SK-N-SH (cell line): ENCODE results near the gene LPP. TPM values are rescaled to one million over a fixed set of nuclear protein-coding genes. Genes with fewer than 3 reads are reported as not detected.

Experiments
- CTCF ChIA-PET: fragments of 300-600, 350-600 bp; formaldehyde crosslinking; extraction: SDS; loops from one replicate; lab custom pipeline; 2021; lab: Yijun Ruan, JAX
- POLR2A ChIA-PET: fragments of 350-600 bp; sonication (Branson Sonifier 250); formaldehyde crosslinking; extraction: SDS; loops from one replicate; lab custom pipeline; 2020; ENCODE audit warnings: antibody characterized with exemption, inconsistent platforms; lab: Yijun Ruan, JAX
- DNase-seq: peaks from one replicate; pipeline ENCODE4 v3.0.0; 2012
- H2AFZ ChIP-seq: fragments of 200-600 bp; sonication (generic); 2 replicates; pipeline ENCODE4 v1.8.1; 2016; ENCODE audit warnings: antibody characterized with exemption, mild to moderate bottlenecking, low read depth
- H3F3A ChIP-seq: fragments of 200-600 bp; sonication (generic); replicated peaks from 2 replicates; pipeline ENCODE3; 2016; ENCODE audit warnings: antibody characterized with exemption, mild to moderate bottlenecking; ENCODE audit not compliant: insufficient read depth
- H3K27ac ChIP-seq, 2 experiments: fragments of 200-500 bp in 1 of 2; fragments of 200-600 bp in 1 of 2; sonication (Bioruptor generic) in 1 of 2; sonication (generic), shearing (Covaris generic) in 1 of 2; 2 replicates each; pipeline versions ENCODE4 v1.5.1 to v1.6.1; 2014 to 2016; ENCODE audit warnings: low read depth in 2 of 2, inconsistent platforms in 1 of 2, low read length in 1 of 2, mild to moderate bottlenecking in 1 of 2, mixed read lengths in 1 of 2
- H3K27me3 ChIP-seq: fragments of 200-600 bp; sonication (generic), shearing (Covaris generic); 2 replicates; pipeline ENCODE4 v1.6.1; 2016; ENCODE audit warnings: mixed run types; ENCODE audit not compliant: insufficient read depth
- H3K36me3 ChIP-seq, 2 experiments: fragments of 200-500 bp in 1 of 2; fragments of 200-600 bp in 1 of 2; sonication (Bioruptor generic) in 1 of 2; sonication (generic) in 1 of 2; replicated peaks in 1 of 2; 2 replicates each; pipeline versions ENCODE3 to v1.5.1; 2014 to 2016; ENCODE audit warnings: low read length in 1 of 2, mild to moderate bottlenecking in 1 of 2; ENCODE audit not compliant: insufficient read depth in 2 of 2, control insufficient read depth in 1 of 2
- H3K4me1 ChIP-seq, 2 experiments: fragments of 200-500 bp in 1 of 2; fragments of 200-600 bp in 1 of 2; sonication (Bioruptor generic) in 1 of 2; sonication (generic), shearing (Covaris generic) in 1 of 2; 2 replicates each; pipeline versions ENCODE4 v1.5.1 to v1.6.1; 2014 to 2016; ENCODE audit warnings: low read depth in 1 of 2, low read length in 1 of 2, mixed run types in 1 of 2; ENCODE audit not compliant: insufficient read depth in 2 of 2, control insufficient read depth in 1 of 2
- H3K4me2 ChIP-seq: fragments of 200-600 bp; sonication (generic), shearing (Covaris generic); 2 replicates; pipeline ENCODE4 v1.6.1; 2017; ENCODE audit warnings: mixed run types
- H3K4me3 ChIP-seq, 2 experiments: fragments of 200-500 bp in 1 of 2; fragments of 200-600 bp in 1 of 2; sonication (Bioruptor generic) in 1 of 2; sonication (generic), shearing (Covaris generic) in 1 of 2; 2 replicates each; pipeline versions ENCODE4 v1.5.1 to v1.8.1; 2014 to 2016; ENCODE audit warnings: low read depth in 2 of 2, inconsistent platforms in 1 of 2, low read length in 1 of 2, mild to moderate bottlenecking in 1 of 2, mixed read lengths in 1 of 2, moderate library complexity in 1 of 2
- H3K79me2 ChIP-seq: fragments of 200-600 bp; sonication (generic); 2 replicates; pipeline ENCODE4 v1.8.1; 2017; ENCODE audit warnings: mild to moderate bottlenecking; ENCODE audit not compliant: insufficient read depth
- H3K9ac ChIP-seq: fragments of 200-600 bp; sonication (generic); 2 replicates; pipeline ENCODE4 v1.6.1; 2017; ENCODE audit warnings: mixed run types
- H3K9me2 ChIP-seq: fragments of 200-600 bp; sonication (generic); 2 replicates; pipeline ENCODE4 v1.6.1; 2017; ENCODE audit warnings: mixed run types
- H3K9me3 ChIP-seq: fragments of 200-600 bp; sonication (generic); 2 replicates; pipeline ENCODE4 v1.6.1; 2017; ENCODE audit warnings: mixed run types, mild to moderate bottlenecking, moderate library complexity
- H4K20me1 ChIP-seq: fragments of 200-600 bp; sonication (generic); 2 replicates; pipeline ENCODE4 v1.6.1; 2017; ENCODE audit warnings: mild to moderate bottlenecking, mixed run types; ENCODE audit not compliant: insufficient read depth
- CTCF ChIP-seq: fragments of 200-600 bp; sonication (generic); IDR thresholded peaks from 2 replicates; pipeline ENCODE4 v1.6.1; 2017; ENCODE audit warnings: antibody characterized with exemption, mild to moderate bottlenecking, moderate library complexity
- ELF1 ChIP-seq: IDR thresholded peaks from 2 replicates; pipeline ENCODE4 v1.4.0; 2012
- FOSL2 ChIP-seq: IDR thresholded peaks from 2 replicates; pipeline ENCODE4 v1.4.0; 2012; ENCODE audit warnings: low read depth, mild to moderate bottlenecking, moderate library complexity, borderline replicate concordance
- FOXM1 ChIP-seq: IDR thresholded peaks from 2 replicates; pipeline ENCODE4 v1.4.0; 2012; ENCODE audit warnings: low read depth, mild to moderate bottlenecking
- JUND ChIP-seq: IDR thresholded peaks from 2 replicates; pipeline ENCODE4 v1.4.0; 2012
- MAX ChIP-seq: IDR thresholded peaks from 2 replicates; pipeline ENCODE4 v1.4.0; 2012; ENCODE audit warnings: low read depth
- MEF2A ChIP-seq: IDR thresholded peaks from 2 replicates; pipeline ENCODE4 v1.4.0; 2012; ENCODE audit warnings: low read depth, borderline replicate concordance
- MXI1 ChIP-seq: IDR thresholded peaks from 2 replicates; pipeline ENCODE4 v1.6.1; 2012; ENCODE audit warnings: mild to moderate bottlenecking, low read depth, low read length, improper control_type of control experiment
- POLR2AphosphoS5 ChIP-seq: IDR thresholded peaks from 2 replicates; pipeline ENCODE4 v1.6.1; 2012; ENCODE audit warnings: low read depth, low read length
- RAD21 ChIP-seq: IDR thresholded peaks from 2 replicates; pipeline ENCODE4 v1.6.1; 2012; ENCODE audit warnings: mild to moderate bottlenecking, low read length
- RCOR1 ChIP-seq: fragments of 150-350 bp; IDR thresholded peaks from 2 replicates; pipeline ENCODE4 v1.6.1; 2017; ENCODE audit warnings: antibody characterized with exemption, low read length
- RFX5 ChIP-seq: IDR thresholded peaks from 2 replicates; pipeline ENCODE4 v1.6.1; 2012; ENCODE audit warnings: mild to moderate bottlenecking, improper control_type of control experiment, low read length
- RXRA ChIP-seq: IDR thresholded peaks from 2 replicates; pipeline ENCODE4 v1.4.0; 2012; ENCODE audit warnings: low read depth, mild to moderate bottlenecking, borderline replicate concordance
- SMC3 ChIP-seq: IDR thresholded peaks from 2 replicates; pipeline ENCODE4 v1.6.1; 2012; ENCODE audit warnings: low read depth, low read length, improper control_type of control experiment
- TCF12 ChIP-seq: IDR thresholded peaks from 2 replicates; pipeline ENCODE4 v1.4.0; 2012
- USF2 ChIP-seq: fragments of 150-350 bp; IDR thresholded peaks from 2 replicates; pipeline ENCODE4 v1.6.1; 2017; ENCODE audit warnings: antibody characterized with exemption, low read length, low read depth, borderline replicate concordance
- ZBTB33 ChIP-seq: IDR thresholded peaks from 2 replicates; pipeline ENCODE4 v1.4.0; 2012; ENCODE audit warnings: low read depth, borderline replicate concordance
- WGBS: methylation state at CpG from one replicate; pipeline ENCODE4 v1.1.6; 2017; ENCODE audit warnings: low lambda C conversion rate; 5-methylcytosine and 5-hydroxymethylcytosine counted together
- polyA plus RNA-seq, 3 experiments: library from polyadenylated mRNA; depleted of rRNA; stranded (reverse); fragments of >200 nt; gene quantifications; 2 replicates each; pipeline ENCODE4 v1.2.3, GENCODE V29; 2012
- TF ChIP-seq, protein P1 (sequence below): fragments of 150-350 bp; IDR thresholded peaks from 2 replicates; pipeline ENCODE4 v1.6.1; 2016; ENCODE audit warnings: mild to moderate bottlenecking, low read depth, low read length

LPP gene
- polyA plus RNA-seq, 1 of the 3 experiments (the other 2 are of a cell fraction) = 6.6 TPM

- ChIA-PET CTCF (no interaction called here), POLR2A (no interaction called here)
- 68% methylated on average over 3 of the region's 3 CpGs for WGBS
- no peaks in the 10 kb centered on the region for H4K20me1 ChIP-seq
- no peaks in the 10 kb centered on the region; a peak in 1 of 4 replicates for H3K4me1 ChIP-seq
- peaks cover 25% of the 10 kb centered on the region for H3K79me2 ChIP-seq
- TF ChIP-seq TCF12 (no peak), RXRA (no peak), MAX (no peak), FOSL2 (no peak), FOXM1 (no peak), RCOR1 (no peak), MXI1 (no peak), JUND (no peak), RFX5 (no peak), POLR2AphosphoS5 (no peak), SMC3 (no peak), USF2 (no peak), ELF1 (no peak), RAD21 (no peak), CTCF (no peak), MEF2A (no peak), ZBTB33 (no peak)
- TF ChIP-seq, protein P1, sequence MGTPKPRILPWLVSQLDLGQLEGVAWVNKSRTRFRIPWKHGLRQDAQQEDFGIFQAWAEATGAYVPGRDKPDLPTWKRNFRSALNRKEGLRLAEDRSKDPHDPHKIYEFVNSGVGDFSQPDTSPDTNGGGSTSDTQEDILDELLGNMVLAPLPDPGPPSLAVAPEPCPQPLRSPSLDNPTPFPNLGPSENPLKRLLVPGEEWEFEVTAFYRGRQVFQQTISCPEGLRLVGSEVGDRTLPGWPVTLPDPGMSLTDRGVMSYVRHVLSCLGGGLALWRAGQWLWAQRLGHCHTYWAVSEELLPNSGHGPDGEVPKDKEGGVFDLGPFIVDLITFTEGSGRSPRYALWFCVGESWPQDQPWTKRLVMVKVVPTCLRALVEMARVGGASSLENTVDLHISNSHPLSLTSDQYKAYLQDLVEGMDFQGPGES = no peak
- H3K27me3 ChIP-seq = no peaks in the 10 kb centered on the region
- H3K9me3 ChIP-seq = no peaks in the 10 kb centered on the region
- H3K27ac ChIP-seq = no peak overlapping the region
- H3K4me2 ChIP-seq = no peak overlapping the region
- H3F3A ChIP-seq = peaks cover 23% of the 10 kb centered on the region
- no peak overlapping the region for H2AFZ ChIP-seq
- DNase-seq = no peak
- no peak overlapping the region for H3K9ac ChIP-seq
- no peak overlapping the region for H3K4me3 ChIP-seq
- H3K36me3 ChIP-seq = peaks cover 0 to 9% of the 10 kb centered on the region in 2 experiments
- no peaks in the 10 kb centered on the region for H3K9me2 ChIP-seq
Observed at GRCh38 chr3:188602620-188603019, 448.7 kb downstream of the LPP start.
